Mesodermal cell (in vitro differentiated cells): Measurements from ENCODE around the gene CEACAM7. TPM values are rescaled to one million over a fixed set of nuclear protein-coding genes. Genes with fewer than 3 reads are reported as not detected.

Experiments
- H3K27ac ChIP-seq: 2 replicates; pipeline ENCODE4 v1.7.0; 2013; ENCODE audit warnings: mild to moderate bottlenecking, low read depth, low read length, moderate library complexity; ENCODE audit not compliant: severe bottlenecking
- H3K36me3 ChIP-seq: 2 replicates; pipeline ENCODE4 v1.7.1; 2013; ENCODE audit warnings: mild to moderate bottlenecking, low read length, moderate library complexity; ENCODE audit not compliant: control insufficient read depth, insufficient read depth
- H3K4me1 ChIP-seq: one replicate; pipeline ENCODE4 v1.7.1; 2013; ENCODE audit warnings: mild to moderate bottlenecking, low read length; ENCODE audit not compliant: insufficient read depth, control insufficient read depth, poor library complexity, severe bottlenecking
- H3K4me3 ChIP-seq: 2 replicates; pipeline ENCODE4 v1.7.0; 2013; ENCODE audit warnings: low read length, control low read depth, mild to moderate bottlenecking; ENCODE audit not compliant: insufficient read depth, poor library complexity, severe bottlenecking; ENCODE audit errors: extremely low read depth
- H3K9me3 ChIP-seq: 2 replicates; pipeline ENCODE4 v1.7.1; 2013; ENCODE audit warnings: mild to moderate bottlenecking, low read length, moderate library complexity; ENCODE audit not compliant: control insufficient read depth
- WGBS, 2 experiments: methylation state at CpG; one replicate each; pipeline ENCODE4 v1.1.5; 2013; ENCODE audit warnings: missing lambda C conversion rate in 2 of 2; ENCODE audit not compliant: insufficient coverage in 2 of 2; 5-methylcytosine and 5-hydroxymethylcytosine counted together
- polyA plus RNA-seq, 2 experiments: library from polyadenylated mRNA; stranded (reverse); fragments of 50-300 nt; gene quantifications; one replicate each; pipeline ENCODE4 v1.2.3, GENCODE V29; 2013

Gene CEACAM7
- polyA plus RNA-seq (2013, experiment 1 of 2) = not detected
- polyA plus RNA-seq (2013, experiment 2 of 2) = not detected

DNA sequence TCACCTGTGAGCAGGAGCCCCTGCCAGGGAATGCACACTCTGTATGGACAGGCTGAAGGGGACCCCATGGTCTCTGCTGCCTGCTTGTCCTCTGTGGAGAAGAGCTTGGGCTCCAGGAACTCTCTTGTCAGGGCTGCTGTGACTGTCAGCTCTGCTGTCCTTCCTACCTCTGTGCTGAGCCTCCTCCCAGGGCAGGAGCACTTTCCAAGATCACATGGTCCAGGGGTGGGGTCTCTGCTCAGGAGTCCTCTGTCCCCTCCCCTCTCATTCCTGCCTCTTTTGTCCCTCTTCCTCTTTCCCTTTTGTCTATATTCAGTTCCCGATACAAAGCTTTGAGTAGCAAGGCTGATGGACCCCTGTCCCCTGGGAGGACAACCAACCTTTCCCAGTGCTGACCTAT lies at the start of gene CEACAM7:
Gene CEACAM7 (minus strand): TSS at position 173 of the 400 bp plus-strand sequence. CDS start 105 bp downstream, at position 68.
- Histone ChIP-seq H3K4me3 (no peak within 1 kb of the TSS), H3K9me3 (no peaks in the 10 kb centered on the region), H3K4me1 (no peaks in the 10 kb centered on the region), H3K27ac (no peak within 1 kb of the TSS), H3K36me3 (no peaks in the 10 kb centered on the region)
- WGBS, 2 experiments = 20 to 71% methylated on average over 1 of the region's 1 CpG

DNA sequence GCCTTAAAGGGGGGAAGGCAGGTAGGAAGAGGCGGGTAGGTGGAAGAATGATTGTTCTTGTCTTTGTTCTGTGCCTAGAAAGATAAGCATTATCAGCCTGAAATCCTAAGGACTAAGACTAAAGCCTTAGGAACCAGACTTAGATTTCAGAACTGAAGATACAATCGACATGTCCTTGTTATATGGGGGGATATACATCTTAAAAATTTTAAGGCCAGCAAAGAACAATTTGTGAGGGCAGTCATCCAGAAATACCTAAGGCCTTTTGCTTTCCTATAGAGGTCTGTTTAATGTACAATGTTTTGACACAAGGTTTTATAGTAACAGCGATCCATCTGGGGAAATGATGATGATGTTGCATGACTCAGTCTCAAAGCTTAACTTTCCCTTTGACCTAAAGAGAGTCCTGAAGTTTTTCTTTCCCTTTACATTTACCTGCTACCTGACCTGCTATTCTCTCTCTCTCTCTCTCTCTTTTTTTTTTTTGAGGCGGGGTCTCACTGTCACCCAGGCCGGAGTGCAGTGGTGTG lies 47.1 kb upstream of the CEACAM7 start:
- 65 to 100% methylated on average over 2 of the region's 5 CpGs for WGBS, 2 experiments

DNA sequence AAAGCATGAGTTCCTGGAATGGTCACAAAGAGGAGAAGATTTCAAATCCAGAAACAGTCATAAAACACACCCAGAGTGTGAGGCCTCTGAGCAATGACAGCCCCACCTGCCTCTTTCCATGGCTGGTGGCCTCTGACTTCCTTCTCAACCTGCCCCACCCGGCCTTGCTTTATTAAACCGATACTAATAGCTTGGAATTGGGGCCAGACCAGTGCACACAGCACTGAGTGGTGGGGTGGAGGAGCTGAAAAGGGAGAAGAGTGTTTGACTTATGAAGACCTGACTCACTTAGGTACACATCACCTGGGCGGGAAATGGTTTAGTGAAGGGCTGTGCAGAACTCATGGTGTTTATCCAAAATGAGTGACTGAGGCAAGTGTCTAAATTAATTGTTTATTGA lies 46.5 kb upstream of the CEACAM7 start:
- no peaks in the 10 kb centered on the region for H3K36me3 ChIP-seq
- WGBS, 2 experiments = 100% methylated on average over 1 of the region's 3 CpGs; no CpG with 5 or more reads in 1 of the 2 experiments
- no peaks in the 10 kb centered on the region for H3K9me3 ChIP-seq
- H3K27ac ChIP-seq = no peak overlapping the region
- H3K4me1 ChIP-seq = no peaks in the 10 kb centered on the region
- no peak overlapping the region for H3K4me3 ChIP-seq

More for the DNA sequence above, 47.1 kb upstream of the CEACAM7 start:
- no peaks in the 10 kb centered on the region for H3K36me3 ChIP-seq
- no peak overlapping the region for H3K4me3 ChIP-seq
- no peaks in the 10 kb centered on the region for H3K4me1 ChIP-seq
- H3K27ac ChIP-seq = no peak overlapping the region
- H3K9me3 ChIP-seq = no peaks in the 10 kb centered on the region

DNA sequence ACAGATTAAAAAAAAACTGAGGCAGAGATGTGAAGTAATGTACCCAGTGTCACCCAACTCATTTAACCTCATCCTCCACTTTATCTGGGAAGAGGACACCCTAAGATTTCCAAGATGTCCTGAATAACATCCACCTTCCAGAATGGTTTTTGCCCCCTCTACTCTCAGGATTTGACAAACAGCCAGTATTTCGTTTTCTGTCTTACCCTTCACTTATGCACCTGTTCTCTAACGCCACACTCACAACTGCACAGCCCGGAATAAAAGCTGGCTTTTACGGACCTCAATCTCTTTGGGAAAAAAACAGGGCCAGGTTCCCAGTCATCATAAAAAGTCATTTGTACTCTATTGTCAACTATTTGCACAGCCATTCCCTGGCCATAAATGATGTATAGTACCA lies 46.1 kb upstream of the CEACAM7 start:
- H3K4me3 ChIP-seq = no peak overlapping the region
- WGBS, 2 experiments = 78 to 87% methylated on average over 4 of the region's 4 CpGs
- no peak overlapping the region for H3K27ac ChIP-seq
- no peaks in the 10 kb centered on the region for H3K4me1 ChIP-seq
- no peaks in the 10 kb centered on the region for H3K9me3 ChIP-seq
- no peaks in the 10 kb centered on the region for H3K36me3 ChIP-seq

DNA sequence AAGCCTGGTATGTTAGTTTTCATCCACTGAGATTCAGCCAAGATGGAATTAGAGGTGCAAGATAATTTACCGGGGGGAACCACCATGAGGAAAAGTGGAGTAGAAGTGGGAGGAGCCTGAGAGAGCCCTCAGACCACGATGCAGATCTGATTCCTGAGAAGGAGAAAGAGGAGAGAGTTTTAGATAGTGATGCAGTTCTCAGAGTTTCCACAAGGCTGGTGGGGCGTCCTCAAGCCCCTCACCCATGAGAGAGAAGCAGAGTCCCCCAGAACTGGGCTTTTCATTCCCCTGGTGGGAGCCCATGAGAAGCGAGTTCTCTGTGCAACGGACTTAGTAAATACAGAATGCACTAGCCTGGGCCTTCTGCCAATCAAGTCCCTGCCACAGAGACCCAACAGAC lies 38.4 kb upstream of the CEACAM7 start:
- H3K9me3 ChIP-seq = no peaks in the 10 kb centered on the region
- no peak overlapping the region for H3K27ac ChIP-seq
- 32% methylated on average over 4 to 5 of the region's 5 CpGs for WGBS, 2 experiments
- no peak overlapping the region for H3K4me3 ChIP-seq
- H3K4me1 ChIP-seq = no peaks in the 10 kb centered on the region
- no peaks in the 10 kb centered on the region for H3K36me3 ChIP-seq

DNA sequence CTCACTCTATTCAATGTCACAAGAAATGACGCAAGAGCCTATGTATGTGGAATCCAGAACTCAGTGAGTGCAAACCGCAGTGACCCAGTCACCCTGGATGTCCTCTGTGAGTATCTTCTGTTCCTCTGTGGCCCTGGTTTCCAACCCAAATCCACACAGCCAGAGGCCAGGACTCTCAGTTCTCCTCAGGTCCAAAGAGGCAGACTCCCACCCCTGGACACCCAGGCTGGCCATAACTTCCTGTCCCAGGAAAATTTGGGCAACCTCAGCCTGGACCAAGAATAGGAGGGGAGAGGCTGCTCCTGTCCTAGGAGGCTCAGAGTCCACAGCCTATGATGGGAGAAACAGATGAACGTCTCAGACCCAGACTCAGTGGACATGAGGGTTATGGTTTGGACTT lies 32.0 kb upstream of the CEACAM7 start:
- Histone ChIP-seq H3K36me3 (no peaks in the 10 kb centered on the region), H3K27ac (no peak overlapping the region), H3K4me1 (no peaks in the 10 kb centered on the region), H3K9me3 (no peaks in the 10 kb centered on the region), H3K4me3 (no peak overlapping the region)
- WGBS, 2 experiments = 65 to 85% methylated on average over 2 of the region's 3 CpGs

DNA sequence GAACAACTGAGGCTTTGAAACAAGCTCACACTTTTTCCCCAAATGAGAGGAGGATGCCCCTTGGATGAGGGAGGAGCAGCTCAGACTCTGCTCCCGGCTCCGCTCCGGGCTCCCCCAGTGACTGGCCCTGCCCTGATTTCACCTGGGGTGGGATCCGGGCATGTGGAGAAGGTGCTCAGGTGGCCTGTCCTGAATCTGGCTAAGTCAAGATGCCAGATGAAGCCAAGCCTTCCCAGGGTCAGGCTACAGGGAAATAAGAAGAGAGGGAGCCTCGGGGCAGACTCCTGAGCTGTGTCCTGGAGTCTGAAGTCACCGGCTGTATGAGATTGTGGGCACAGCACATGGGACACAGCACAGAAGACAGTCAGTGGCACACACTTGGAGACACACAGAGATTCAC lies 30.7 kb upstream of the CEACAM7 start:
- Histone ChIP-seq H3K4me1 (no peaks in the 10 kb centered on the region), H3K4me3 (no peak overlapping the region), H3K9me3 (no peaks in the 10 kb centered on the region), H3K36me3 (no peaks in the 10 kb centered on the region), H3K27ac (no peak overlapping the region)
- 73 to 76% methylated on average over 6 of the region's 6 CpGs for WGBS, 2 experiments

DNA sequence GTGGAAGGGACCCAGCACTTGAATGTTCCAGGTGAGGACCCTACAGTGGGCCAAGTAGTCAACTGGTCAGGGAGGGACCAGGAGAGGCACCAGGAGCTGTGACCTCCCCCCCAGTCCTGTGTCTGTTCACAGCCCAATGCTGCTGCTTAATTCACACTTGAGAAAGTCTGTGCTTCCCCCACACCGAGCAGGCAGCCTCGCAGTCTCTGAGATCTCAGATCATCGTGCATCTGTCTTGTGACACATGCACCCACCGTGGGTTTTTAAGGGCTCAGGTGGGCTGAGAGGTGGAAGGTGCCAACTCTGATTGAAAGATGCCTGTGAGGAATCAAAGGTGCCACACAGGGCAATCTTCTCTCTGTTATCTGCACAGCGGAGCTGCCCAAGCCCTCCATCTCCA lies 26.5 kb upstream of the CEACAM7 start:
- H3K36me3 ChIP-seq = no peaks in the 10 kb centered on the region
- 50 to 51% methylated on average over 4 of the region's 5 CpGs for WGBS, 2 experiments
- H3K27ac ChIP-seq = no peak overlapping the region
- H3K4me3 ChIP-seq = no peak overlapping the region
- H3K4me1 ChIP-seq = no peaks in the 10 kb centered on the region
- no peaks in the 10 kb centered on the region for H3K9me3 ChIP-seq

DNA sequence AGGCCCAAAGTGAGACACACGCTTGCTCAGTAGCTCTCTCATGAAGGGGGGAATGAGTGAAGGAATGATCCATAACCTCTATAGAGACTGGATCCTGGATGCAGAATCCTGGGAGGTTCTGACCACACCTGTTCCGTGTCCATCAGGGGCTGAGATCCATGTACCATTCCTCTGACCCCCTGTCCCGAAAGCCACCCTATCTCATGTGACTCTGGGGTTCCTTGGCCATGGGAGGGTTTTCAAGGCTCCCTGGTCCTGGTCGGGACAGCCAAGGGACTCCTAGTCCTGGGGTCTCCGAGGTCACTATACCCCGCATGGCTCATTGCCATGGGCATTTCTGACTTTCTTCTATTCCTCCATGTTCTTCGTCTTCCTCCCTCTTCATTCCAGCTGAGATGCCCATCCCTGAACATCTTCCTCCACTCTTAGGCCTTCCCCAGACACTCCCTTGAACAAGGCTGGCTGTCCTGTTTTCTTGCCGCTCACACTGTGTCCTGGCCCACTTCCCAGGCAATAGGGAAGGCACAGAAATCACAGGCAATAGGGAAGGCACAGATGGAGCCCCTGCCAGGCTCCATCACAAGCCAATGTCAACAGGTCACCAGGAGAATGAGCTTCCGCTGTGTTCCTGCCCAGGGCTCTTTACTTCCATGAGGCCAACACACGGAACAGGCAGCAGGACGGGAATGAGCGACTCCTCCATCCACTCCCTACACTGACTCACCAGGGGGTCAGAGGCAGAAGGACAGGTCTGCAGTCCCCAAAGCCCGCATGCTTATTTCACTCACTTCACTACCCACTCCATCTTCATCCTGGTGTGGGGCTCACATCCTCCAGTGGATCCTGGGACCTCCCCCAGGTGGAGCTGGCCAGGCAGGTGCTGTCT lies 23.5 kb upstream of the CEACAM7 start:
- Histone ChIP-seq H3K36me3 (no peaks in the 10 kb centered on the region), H3K27ac (no peak overlapping the region), H3K4me1 (no peaks in the 10 kb centered on the region), H3K4me3 (no peak overlapping the region), H3K9me3 (no peaks in the 10 kb centered on the region)
- 56 to 72% methylated on average over 10 to 13 of the region's 13 CpGs for WGBS, 2 experiments

DNA sequence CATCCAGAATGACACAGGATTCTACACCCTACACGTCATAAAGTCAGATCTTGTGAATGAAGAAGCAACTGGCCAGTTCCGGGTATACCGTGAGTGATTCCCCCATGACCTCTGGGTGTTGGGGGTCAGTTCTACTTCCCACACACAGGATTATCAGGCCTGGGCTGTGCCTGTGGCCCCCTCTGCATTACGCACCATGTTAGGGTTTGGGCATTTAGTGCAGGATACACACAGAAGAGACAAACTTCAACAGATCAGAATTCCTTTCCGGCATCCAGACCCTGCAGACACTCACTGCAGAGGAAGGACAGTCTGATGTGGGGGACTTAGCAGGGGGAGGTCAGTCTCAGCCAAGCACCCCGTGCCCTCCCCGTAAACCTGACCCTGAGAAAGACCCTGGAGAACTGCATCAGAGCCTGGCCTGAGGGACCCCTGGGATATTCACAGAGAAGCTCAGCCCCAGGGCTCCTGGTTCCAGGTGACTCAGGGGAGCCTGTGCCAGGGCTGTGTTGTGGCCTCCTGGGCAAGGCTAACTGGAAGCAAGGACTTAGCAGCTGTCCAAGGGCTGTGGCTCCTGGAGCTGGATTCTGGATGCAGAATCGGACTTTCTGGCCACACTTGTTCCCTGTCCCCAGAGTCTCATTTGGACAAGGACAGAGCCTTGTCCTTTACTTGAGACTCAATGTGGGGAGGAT lies 22.0 kb upstream of the CEACAM7 start:
- Histone ChIP-seq H3K4me3 (no peak overlapping the region), H3K36me3 (no peaks in the 10 kb centered on the region), H3K27ac (no peak overlapping the region), H3K9me3 (no peaks in the 10 kb centered on the region), H3K4me1 (no peaks in the 10 kb centered on the region)
- 69 to 70% methylated on average over 6 of the region's 8 CpGs for WGBS, 2 experiments
